Heart left ventricle (tissue), 13 donors: ENCODE measurements around the gene TNFAIP6.

Experiments
- CTCF ChIP-seq, 12 donors: fragments of 200-600 bp; sonication (generic) in 4 of 12; IDR thresholded peaks; one replicate each; pipeline versions ENCODE4 v1.5.0 to v1.8.0; 2018 to 2022; ENCODE audit warnings: antibody characterized with exemption in 12 of 12, mild to moderate bottlenecking in 5 of 12
- POLR2A ChIP-seq, 2 donors: fragments of 450-650 bp; IDR thresholded peaks; one replicate each; pipeline ENCODE4 v1.6.1; 2017; ENCODE audit warnings: antibody characterized with exemption in 2 of 2, mild to moderate bottlenecking in 2 of 2, moderate library complexity in 2 of 2
- donor health status: ischemic (EF 13 %, LVEDD 7.1; RV severe dilation, severe dysfunction).
- donor health status: DM: no; HTN: yes; CAD: no.
- donor health status: DM: no; HTN: no; CAD: no.
- donor health status: ischemic (EF 25% LVEDD 6.9; RV normal size, moderate dysfunction).
- donor health status: ischemic (EF 25% LVEDD 5.7; RV mildly dilated, moderate dysfunction).
- donor health status: ischemic (EF 35%, LVEDD 5.7; RV mildly dilated, moderate dysfunction).
- donor health status: nonischemic (EF 11% LVEDD 7.7; RV severe dilation, severe dysfunction).
- donor health status: DM: yes; HTN: yes; CAD: no.
- donor health status: PGD.
- donor health status: ischemic (EF 29% LVEDD 5.4; RV normal size, mild dysfunction).
- donor health status: nonischemic (EF 23%, LVEDD 6.1; RV moderate dilation, normal function).

GRCh38 chr2:151380580-151381235 is 23.3 kb downstream of the TNFAIP6 start:
- TF ChIP-seq POLR2A (IDR thresholded peaks at IDR 0.05) = no peak
- TF ChIP-seq CTCF (IDR thresholded peaks at IDR 0.05) = no peak
